OCI-LY7 (cell line): Measurements from ENCODE around the gene RAB2B. TPM values are rescaled to one million over a fixed set of nuclear protein-coding genes. Genes with fewer than 3 reads are reported as not detected.

Experiments
- BruUV-seq: library from RNA; stranded (reverse); fragments of 400-500 nt; replicated peaks from 2 replicates; lab custom pipeline; 2021; lab: Mats Ljungman, UMichigan
- CTCF ChIA-PET: fragments of 300-600 bp; sonication (Branson Sonifier 250); formaldehyde crosslinking; loops from one replicate; lab custom pipeline; 2022; ENCODE audit warnings: antibody characterized with exemption; ENCODE audit not compliant: unreplicated experiment; lab: Charles Lee
- POLR2A ChIA-PET: fragments of 300-600 bp; sonication (Branson Sonifier 250); formaldehyde crosslinking; loops from one replicate; lab custom pipeline; 2022; ENCODE audit warnings: antibody characterized with exemption; lab: Charles Lee
- DNase-seq: peaks from one replicate; pipeline ENCODE4 v3.0.0-alpha.2; 2015; ENCODE audit warnings: low spot score
- H2AFZ ChIP-seq: fragments of 200-600 bp; sonication (generic), shearing (Covaris generic); 2 replicates; pipeline ENCODE4 v1.6.1; 2014; ENCODE audit warnings: mild to moderate bottlenecking, antibody characterized with exemption, low read length, moderate library complexity
- H3K27ac ChIP-seq: fragments of 200-600 bp; sonication (generic); 2 replicates; pipeline ENCODE4 v1.5.1; 2014; ENCODE audit warnings: mixed run types, low read depth, mild to moderate bottlenecking, moderate library complexity, low read length, inconsistent platforms; ENCODE audit not compliant: poor library complexity, severe bottlenecking
- H3K36me3 ChIP-seq: fragments of 200-600 bp; sonication (generic); 2 replicates; pipeline ENCODE4 v1.6.1; 2014; ENCODE audit warnings: mild to moderate bottlenecking, antibody characterized with exemption, low read length, moderate library complexity, mixed read lengths; ENCODE audit not compliant: insufficient read depth
- H3K4me1 ChIP-seq: fragments of 200-600 bp; sonication (generic); 2 replicates; pipeline ENCODE4 v1.5.1; 2014; ENCODE audit warnings: mild to moderate bottlenecking, low read length; ENCODE audit not compliant: insufficient read depth, poor library complexity, severe bottlenecking
- H3K4me2 ChIP-seq: fragments of 200-600 bp; sonication (generic); 2 replicates; pipeline ENCODE4 v1.6.1; 2014; ENCODE audit warnings: mild to moderate bottlenecking, low read length
- H3K4me3 ChIP-seq: fragments of 200-600 bp; sonication (generic); 2 replicates; pipeline ENCODE4 v1.5.1; 2014; ENCODE audit warnings: mild to moderate bottlenecking, low read depth, low read length; ENCODE audit not compliant: poor library complexity, severe bottlenecking
- H3K79me2 ChIP-seq: fragments of 200-600 bp; sonication (generic); 2 replicates; pipeline ENCODE4 v1.6.1; 2016; ENCODE audit warnings: low read depth, mild to moderate bottlenecking, low read length, moderate library complexity, mixed read lengths; ENCODE audit not compliant: insufficient read depth
- H3K9me2 ChIP-seq: fragments of 200-600 bp; sonication (generic); 2 replicates; pipeline ENCODE4 v1.6.1; 2016; ENCODE audit warnings: mild to moderate bottlenecking, low read length, mixed read lengths; ENCODE audit not compliant: insufficient read depth
- H3K9me3 ChIP-seq: fragments of 200-600 bp; sonication (generic); 2 replicates; pipeline ENCODE4 v1.6.1; 2014; ENCODE audit warnings: mild to moderate bottlenecking, mixed run types, low read length, mixed read lengths
- H4K20me1 ChIP-seq: fragments of 200-600 bp; sonication (generic); 2 replicates; pipeline ENCODE4 v1.6.1; 2014; ENCODE audit warnings: mild to moderate bottlenecking, antibody characterized with exemption, low read length, moderate library complexity, mixed read lengths; ENCODE audit not compliant: insufficient read depth
- CTCF ChIP-seq: fragments of 200-600 bp; sonication (generic); conservative IDR thresholded peaks from 2 replicates; pipeline ENCODE4 v1.5.1; 2014; ENCODE audit warnings: mild to moderate bottlenecking, antibody characterized with exemption, low read length, moderate library complexity, mixed read lengths
- EZH2phosphoT487 ChIP-seq: fragments of 200-600 bp; sonication (generic); IDR thresholded peaks from 2 replicates; pipeline ENCODE4 v1.6.1; 2018; ENCODE audit warnings: low read depth, borderline replicate concordance, mild to moderate bottlenecking, mixed run types, antibody characterized with exemption, low read length, moderate library complexity, mixed read lengths
- intact Hi-C: fragments of 100-400 bp; cut with micrococcal nuclease; formaldehyde crosslinking; loops from one replicate; pipeline ENCODE4 v1.10.0; 2022; ENCODE audit not compliant: unreplicated experiment
- total RNA-seq, 2 experiments: library from RNA; depleted of rRNA in 1 of 2; stranded (reverse); fragments of >200 nt in 1 of 2; shearing (Covaris generic) in 1 of 2; gene quantifications; 2 replicates each; pipeline ENCODE4 v1.2.3, GENCODE V29; 2014 to 2022

Gene RAB2B
- total RNA-seq, 2 experiments from 2014 or later = 14.5 to 18.7 TPM

GRCh38 chr14:21426692-21427091, 50.1 kb downstream of the RAB2B start:
- H2AFZ ChIP-seq = no peak overlapping the region
- no peak for TF ChIP-seq EZH2phosphoT487
- no peak for TF ChIP-seq CTCF
- no TSS peak for BruUV-seq
- no peaks in the 10 kb centered on the region for H3K4me1 ChIP-seq
- no peak overlapping the region for H3K4me2 ChIP-seq
- DNase-seq = no peak
- no peak overlapping the region for H3K4me3 ChIP-seq
- POLR2A ChIA-PET = interaction anchor here (1.4 to 2.5 kb wide), 2 partner anchors 10 to 47 kb away, joined by 6 to 15 read pairs; no protein-coding TSS in a partner anchor
- H3K27ac ChIP-seq = no peak overlapping the region
- intact Hi-C loops = no loop called here
- no peaks in the 10 kb centered on the region; the same call in 1 of the 2 replicates for H4K20me1 ChIP-seq
- peaks cover 99% of the 10 kb centered on the region for H3K36me3 ChIP-seq
- peaks cover 4% of the 10 kb centered on the region; the same call in 1 of the 2 replicates for H3K79me2 ChIP-seq
- no peaks in the 10 kb centered on the region for H3K9me2 ChIP-seq
- H3K9me3 ChIP-seq = no peaks in the 10 kb centered on the region
- CTCF ChIA-PET = interaction anchor here (1.1 kb wide), 1 partner anchor 10 kb away, joined by 4 read pairs; no protein-coding TSS in a partner anchor

GRCh38 chr14:21419528-21419927, 57.2 kb downstream of the RAB2B start:
- H3K4me1 ChIP-seq = no peaks in the 10 kb centered on the region
- no peaks in the 10 kb centered on the region for H3K9me3 ChIP-seq
- H3K27ac ChIP-seq = no peak overlapping the region
- H3K36me3 ChIP-seq = peaks cover 85% of the 10 kb centered on the region
- H3K9me2 ChIP-seq = no peaks in the 10 kb centered on the region
- BruUV-seq = no TSS peak
- CTCF ChIA-PET = no interaction called here
- H3K4me3 ChIP-seq = no peak overlapping the region
- TF ChIP-seq CTCF = no peak
- TF ChIP-seq EZH2phosphoT487 = no peak
- H2AFZ ChIP-seq = no peak overlapping the region
- no peaks in the 10 kb centered on the region for H3K79me2 ChIP-seq
- no peak for DNase-seq
- no peak overlapping the region for H3K4me2 ChIP-seq
- H4K20me1 ChIP-seq = no peaks in the 10 kb centered on the region
- intact Hi-C loops = no loop called here
- POLR2A ChIA-PET = no interaction called here

GRCh38 chr14:21415329-21415728, 61.4 kb downstream of the RAB2B start:
- no peaks in the 10 kb centered on the region for H3K79me2 ChIP-seq
- CTCF ChIA-PET = no interaction called here
- no peaks in the 10 kb centered on the region for H3K9me3 ChIP-seq
- intact Hi-C loops = no loop called here
- H2AFZ ChIP-seq = no peak overlapping the region
- no peak overlapping the region for H3K27ac ChIP-seq
- no peak overlapping the region for H3K4me2 ChIP-seq
- no peaks in the 10 kb centered on the region for H4K20me1 ChIP-seq
- TF ChIP-seq CTCF = no peak
- no peak for TF ChIP-seq EZH2phosphoT487
- POLR2A ChIA-PET = interaction anchor here (0.6 kb wide), 1 partner anchor 30 kb away, joined by 7 read pairs; no protein-coding TSS in a partner anchor
- no peak for DNase-seq
- H3K4me3 ChIP-seq = no peak overlapping the region
- no TSS peak for BruUV-seq
- H3K36me3 ChIP-seq = peaks cover 85% of the 10 kb centered on the region
- H3K9me2 ChIP-seq = no peaks in the 10 kb centered on the region
- no peaks in the 10 kb centered on the region for H3K4me1 ChIP-seq
